Ureter (tissue), 1 donor: ENCODE results near the gene COL26A1. TPM values are rescaled to one million over a fixed set of nuclear protein-coding genes. Genes with fewer than 3 reads are reported as not detected.
"Not testable (repeated sequence)": the region's sequence is repeated elsewhere in the genome, so short reads cannot be mapped to it uniquely, and the experiment has no call there.

Experiments
- DNase-seq: peaks from one replicate; pipeline ENCODE4 v3.0.0-alpha.2; 2020; ENCODE audit warnings: low spot score
- total RNA-seq: library from RNA; stranded (reverse); gene quantifications from one replicate; pipeline ENCODE4 v1.2.4, GENCODE V29; 2023
- donor health status: DM: yes; HTN: yes; CAD: no.

Gene COL26A1
- total RNA-seq, 1 donor from 2014 or later = not detected

DNA sequence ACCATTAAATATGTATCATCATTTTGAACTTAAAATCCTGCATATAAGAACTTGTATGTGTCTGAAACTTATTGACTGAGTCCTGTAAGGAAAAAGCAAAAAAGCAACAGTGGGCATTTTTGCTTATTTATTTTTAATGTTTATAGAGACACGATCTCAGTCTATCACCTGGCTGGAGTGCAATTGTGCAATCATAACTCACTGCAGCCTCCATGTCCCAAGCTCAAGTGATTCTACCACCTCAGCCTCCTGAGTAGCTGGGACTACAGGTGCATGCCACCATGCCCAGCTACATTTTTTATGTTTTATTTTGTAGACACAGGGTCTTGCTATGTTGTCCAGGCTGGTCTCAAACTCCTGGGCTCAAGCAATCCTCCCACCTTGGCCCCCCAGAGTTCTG, 234.2 kb downstream of the COL26A1 start:
- DNase-seq = no peak

- no peak for DNase-seq
These were observed 235.3 kb downstream of the COL26A1 start for GRCh38 chr7:101597941-101598340.

GRCh38 chr7:101598422-101598985, 235.8 kb downstream of the COL26A1 start:
- DNase-seq = no peak

- DNase-seq = no peak
These were observed 236.5 kb downstream of the COL26A1 start for GRCh38 chr7:101598986-101599771.

DNA sequence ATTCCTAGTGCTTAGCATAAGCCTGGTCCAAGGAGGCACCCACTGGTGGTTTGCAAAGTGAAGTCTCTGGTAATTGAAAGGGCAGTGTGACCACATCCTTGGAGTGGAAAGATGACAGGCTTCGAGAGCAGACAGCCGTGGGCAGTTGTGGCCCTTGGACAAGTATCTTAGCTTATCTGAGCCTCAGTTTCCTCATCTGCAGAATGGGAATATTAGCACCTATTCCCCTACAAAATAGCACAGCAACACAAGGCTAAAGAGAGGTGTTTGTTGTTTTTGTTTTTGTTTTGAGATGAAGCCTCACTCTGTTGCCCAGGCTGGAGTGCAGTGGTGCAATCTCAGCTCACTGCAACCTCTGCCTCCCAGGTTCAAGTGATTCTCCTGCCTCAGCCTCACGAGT, 237.1 kb downstream of the COL26A1 start:
- DNase-seq = no peak

GRCh38 chr7:101602082-101602481, 239.4 kb downstream of the COL26A1 start:
- DNase-seq = no peak

- DNase-seq = peak; percentile 77
These were observed 240.0 kb downstream of the COL26A1 start for GRCh38 chr7:101602484-101603241.

- no peak for DNase-seq
These were observed 241.8 kb downstream of the COL26A1 start for GRCh38 chr7:101604331-101604933.

DNA sequence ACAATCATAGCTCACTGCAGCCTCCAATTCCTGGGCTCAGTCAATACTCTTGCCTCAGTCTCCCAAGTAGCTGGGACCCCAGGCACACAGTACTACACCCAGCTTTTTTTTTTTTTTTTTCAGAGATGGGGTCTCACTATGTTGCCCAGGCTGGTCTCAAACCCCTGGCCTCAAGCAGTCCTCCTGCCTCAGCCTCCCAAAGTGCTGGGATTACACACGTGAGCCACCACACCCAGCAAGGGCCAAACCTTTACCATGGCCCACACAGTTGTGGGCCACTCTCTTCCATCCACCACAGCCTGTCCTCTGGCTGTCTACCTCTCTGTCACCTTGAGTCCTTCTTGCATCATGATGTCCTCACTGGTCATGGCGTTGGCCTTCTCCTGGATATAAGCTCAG, 242.3 kb downstream of the COL26A1 start:
- DNase-seq = not testable (repeated sequence)

- DNase-seq = no peak
These were observed 243.2 kb downstream of the COL26A1 start for GRCh38 chr7:101605611-101606497.

DNA sequence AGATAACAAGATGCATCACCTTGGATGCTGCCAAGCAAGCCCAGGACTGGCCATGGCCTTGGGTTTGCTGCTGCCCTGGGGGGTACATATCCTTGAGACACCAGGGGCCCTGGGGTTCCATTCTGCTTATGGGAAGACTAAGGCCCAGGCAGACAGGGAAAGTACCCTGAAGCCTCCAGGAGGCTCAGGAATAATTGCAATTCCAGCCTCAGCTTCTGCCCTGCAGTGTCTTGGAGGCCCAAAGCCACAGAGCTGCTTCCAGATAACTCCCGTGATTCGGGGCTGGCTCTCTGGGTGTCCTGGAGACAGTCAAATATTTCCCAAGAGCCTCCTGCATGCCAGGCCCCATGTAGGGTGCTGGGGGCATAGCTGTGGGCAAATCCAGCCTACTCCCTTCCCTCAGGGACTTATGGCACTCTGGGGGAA, 243.8 kb downstream of the COL26A1 start:
- no peak for DNase-seq

Other genes starting within 250 kb of the COL26A1 start
- gene SERPINE1, start 235.8 kb upstream of the COL26A1 start, total RNA-seq = 4.3 TPM
- gene AP1S1, start 208.4 kb upstream of the COL26A1 start, total RNA-seq = 50.5 TPM
- not detected for gene VGF, start 197.3 kb upstream of the COL26A1 start, total RNA-seq
- gene NAT16, start 182.6 kb upstream of the COL26A1 start, total RNA-seq = not detected
- not detected for gene MOGAT3, start 161.8 kb upstream of the COL26A1 start, total RNA-seq
- gene PLOD3, start 145.3 kb upstream of the COL26A1 start, total RNA-seq = 50.9 TPM
- gene ZNHIT1, start 144.7 kb upstream of the COL26A1 start, total RNA-seq = 57.1 TPM
- 11.3 TPM for gene CLDN15, start 125.1 kb upstream of the COL26A1 start, total RNA-seq
- gene FIS1, start 117.8 kb upstream of the COL26A1 start, total RNA-seq = 159 TPM
- 25.5 TPM for gene IFT22, start 41.1 kb upstream of the COL26A1 start, total RNA-seq